HepG2 (cell line): ENCODE data around the gene ZNF691.

ENCODE experiments used
- CTCF ChIP-seq: sonication (generic); formaldehyde crosslinking; IDR thresholded peaks from 2 replicates; pipeline ENCODE4 v1.5.0; 2020; ENCODE audit warnings: mild to moderate bottlenecking, missing genetic modification reagents, moderate library complexity
- EZH2 ChIP-seq: conservative IDR thresholded peaks from 2 replicates; pipeline ENCODE4 v1.6.1; 2012; ENCODE audit warnings: mild to moderate bottlenecking, low read depth, low read length, moderate library complexity
- GPN1 ChIP-seq: sonication (generic); formaldehyde crosslinking; IDR thresholded peaks from 2 replicates; pipeline ENCODE4 v1.5.1; 2020; ENCODE audit warnings: missing genetic modification reagents, borderline replicate concordance
- MAFG ChIP-seq: sonication (generic); formaldehyde crosslinking; IDR thresholded peaks from 2 replicates; pipeline ENCODE4 v1.5.1; 2020; ENCODE audit warnings: mild to moderate bottlenecking, missing genetic modification reagents
- SMARCC2 ChIP-seq: fragments of 450-650 bp; IDR thresholded peaks from 2 replicates; pipeline ENCODE4 v1.6.1; 2017; ENCODE audit warnings: antibody characterized with exemption, mild to moderate bottlenecking

- TF ChIP-seq CTCF (CRISPR knock-in tag) (no peak), SMARCC2 (no peak), GPN1 (CRISPR knock-in tag) (no peak), MAFG (CRISPR knock-in tag) (no peak), EZH2 (no peak)
Observed at GRCh38 chr1:42888013-42888633, 41.7 kb downstream of the ZNF691 start.
